ENCODE measurements around the gene SLC41A2.

Gene SLC41A2

DNA sequence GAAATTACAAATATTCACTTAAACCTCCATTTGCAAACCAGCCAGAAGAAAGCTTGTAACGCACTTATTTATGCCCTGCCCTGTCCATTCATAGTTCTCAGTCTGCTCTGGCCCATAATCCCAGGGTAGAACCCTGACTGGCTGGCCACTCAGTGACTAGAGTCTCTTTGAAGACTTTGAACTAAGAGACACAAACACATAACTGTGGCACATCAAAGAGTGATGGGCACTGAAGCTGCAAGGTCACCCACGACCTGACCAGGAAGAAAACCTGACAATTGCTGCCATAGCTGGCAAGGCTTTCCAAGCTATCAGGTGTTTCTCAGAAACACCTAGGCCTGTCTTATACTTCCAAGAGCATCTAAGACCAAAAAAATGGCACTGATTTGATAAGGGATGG is 28.7 kb downstream of the SLC41A2 start:
- H3K4me3 ChIP-seq (ENCODE audit: low read length) = no peak overlapping the region; the same call in 1 of the 2 replicates
- no peak for TF ChIP-seq ZNF274 (IDR thresholded peaks at IDR 0.05; ENCODE audit: low read depth, low read length)

DNA sequence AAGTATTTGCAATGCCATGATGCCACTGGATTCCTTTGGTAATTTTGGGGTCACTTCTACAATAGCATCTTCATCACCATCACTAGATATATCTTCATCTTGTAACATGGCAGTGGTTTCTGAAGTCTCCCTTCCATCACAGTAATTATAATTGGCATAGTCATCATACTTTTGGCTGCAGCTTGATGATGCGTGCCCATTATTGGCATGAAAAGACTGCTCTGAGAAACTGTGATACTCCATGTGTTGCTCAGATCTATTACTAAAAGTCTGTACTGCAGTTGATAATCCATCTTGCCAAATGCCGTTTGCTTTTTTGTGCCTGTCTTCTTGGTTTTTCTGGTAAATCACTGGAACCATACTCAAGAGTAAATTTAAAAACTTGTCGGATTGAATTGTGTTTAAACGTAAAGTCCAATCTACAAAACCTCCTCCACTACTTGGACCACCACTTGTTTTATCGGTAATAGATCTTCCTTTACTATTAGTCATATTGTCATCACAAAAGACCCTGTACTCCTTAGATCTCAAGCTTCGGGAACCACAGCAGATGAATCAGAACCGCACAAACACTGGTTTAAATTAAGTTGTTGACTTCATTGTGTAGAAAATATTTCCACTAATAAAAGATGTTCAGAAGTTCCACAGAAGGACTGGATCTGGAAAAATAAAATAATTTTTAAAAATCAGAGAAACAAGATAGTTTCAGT is 29.9 kb downstream of the SLC41A2 start:
- no peak overlapping the region for H3K4me3 ChIP-seq (ENCODE audit: low read length)
- no peak for TF ChIP-seq ZNF274 (IDR thresholded peaks at IDR 0.05; ENCODE audit: low read depth, low read length)

DNA sequence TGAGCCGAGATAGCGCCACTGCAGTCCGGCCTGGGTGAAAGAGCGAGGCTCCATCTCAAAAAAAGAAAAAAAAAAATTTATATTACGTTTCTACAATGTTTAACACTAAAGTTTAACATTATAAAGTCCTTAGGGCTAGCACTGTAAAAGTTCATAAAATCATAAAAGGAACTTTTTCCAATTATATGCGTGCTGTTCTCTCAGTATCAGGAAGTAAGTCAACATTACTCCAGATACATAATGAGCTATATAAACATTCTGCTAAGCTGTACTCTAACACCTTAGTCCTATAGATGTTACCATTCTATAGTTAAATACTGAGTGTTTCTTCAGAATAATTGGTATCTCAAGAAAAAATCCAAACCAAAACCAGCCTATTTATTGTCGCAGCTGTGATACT is 32.6 kb downstream of the SLC41A2 start:
- TF ChIP-seq ZNF274 (IDR thresholded peaks at IDR 0.05; ENCODE audit: low read depth, low read length) = no peak
- H3K4me3 ChIP-seq (ENCODE audit: low read length) = no peak overlapping the region

DNA sequence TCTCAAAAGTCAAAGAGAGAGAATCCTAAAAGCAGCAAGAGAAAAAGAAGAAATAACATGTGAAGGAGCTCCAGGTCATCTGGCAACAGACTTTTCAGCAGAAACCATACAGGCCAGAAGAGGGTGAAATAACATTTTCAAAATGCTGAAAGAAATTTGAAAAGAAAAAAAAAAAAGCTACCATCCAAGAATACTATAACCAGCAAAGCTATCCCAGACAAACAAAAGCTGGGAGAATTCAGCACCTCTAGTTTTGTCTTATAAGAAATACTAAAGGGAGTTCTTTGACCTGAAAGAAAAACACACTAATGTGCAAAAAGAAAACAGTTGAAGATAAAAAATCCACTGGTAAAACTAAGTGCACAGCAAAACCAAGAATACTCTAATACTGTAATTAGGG is 36.8 kb downstream of the SLC41A2 start:
- no peak for TF ChIP-seq ZNF274 (IDR thresholded peaks at IDR 0.05; ENCODE audit: low read depth, low read length)
- no peak overlapping the region for H3K4me3 ChIP-seq (ENCODE audit: low read length)

DNA sequence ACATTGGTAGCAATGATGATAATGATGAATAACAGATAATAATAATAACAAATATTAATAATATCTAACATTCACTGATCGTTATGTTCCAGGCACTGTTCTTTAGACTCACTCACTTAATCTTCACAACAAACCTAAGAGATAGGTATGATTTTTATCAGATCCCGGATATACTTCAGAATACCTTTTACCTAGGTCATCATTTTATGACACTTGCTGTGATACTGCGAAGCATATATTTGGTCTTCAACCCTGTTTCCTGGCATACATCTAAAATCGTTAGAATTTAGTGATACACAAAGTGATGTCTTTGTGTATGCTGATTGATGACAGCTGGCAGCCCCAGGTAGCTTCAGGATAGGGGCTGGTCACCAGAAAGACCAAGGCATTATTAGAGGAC is 46.1 kb downstream of the SLC41A2 start:
- H3K4me3 ChIP-seq (ENCODE audit: low read length) = no peak overlapping the region
- no peak for TF ChIP-seq ZNF274 (IDR thresholded peaks at IDR 0.05; ENCODE audit: low read depth, low read length)

DNA sequence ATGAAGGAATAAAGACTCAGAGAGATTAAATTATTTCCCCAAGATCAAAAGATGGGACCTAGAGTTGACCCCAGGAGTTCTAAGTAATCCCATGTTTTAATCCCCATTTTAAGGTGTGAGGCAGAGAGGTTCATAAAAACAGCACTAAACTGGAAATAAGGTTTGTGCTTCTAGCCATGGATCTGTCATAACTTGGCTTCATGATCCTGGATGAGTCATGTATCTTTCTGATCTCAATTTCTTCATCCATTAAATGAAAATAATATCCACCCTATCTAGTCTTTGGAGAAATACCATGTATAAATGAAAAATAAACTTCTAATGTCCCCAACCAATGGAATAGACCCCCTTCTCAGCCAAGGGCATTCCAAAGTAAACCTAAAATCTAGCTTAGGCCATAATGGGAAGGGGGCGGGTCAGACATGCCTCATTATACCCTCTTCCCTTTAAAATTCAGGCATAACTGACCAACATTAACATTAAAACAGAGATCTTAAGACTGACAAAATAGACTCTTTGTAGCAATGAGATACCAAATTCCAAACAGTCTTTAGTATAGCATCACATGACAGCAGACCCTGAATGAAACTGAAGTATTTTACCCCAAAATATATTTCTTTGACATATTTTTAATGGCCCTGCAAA is 47.8 kb downstream of the SLC41A2 start:
- H3K4me3 ChIP-seq (ENCODE audit: low read length) = no peak overlapping the region
- TF ChIP-seq ZNF274 (IDR thresholded peaks at IDR 0.05; ENCODE audit: low read depth, low read length) = no peak

DNA sequence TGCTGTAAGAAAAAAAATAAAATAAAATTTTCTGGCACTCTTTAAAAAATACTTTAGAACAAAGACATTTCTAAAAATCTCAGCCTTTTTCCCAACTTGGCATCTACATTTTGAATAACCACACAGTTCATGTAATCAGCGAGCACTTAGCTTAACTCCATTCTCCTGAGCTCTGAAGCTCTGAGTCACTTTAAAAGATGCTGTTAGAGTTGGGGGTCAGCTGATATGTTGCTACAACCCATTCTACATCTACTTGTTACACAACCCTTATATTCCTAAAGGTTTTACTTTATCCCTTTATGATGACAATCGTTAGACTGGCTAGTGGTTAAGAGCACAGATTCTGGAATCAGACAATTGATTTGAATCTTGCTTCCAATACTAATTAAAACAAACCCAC is 48.3 kb downstream of the SLC41A2 start:
- no peak overlapping the region for H3K4me3 ChIP-seq (ENCODE audit: low read length)
- TF ChIP-seq ZNF274 (IDR thresholded peaks at IDR 0.05; ENCODE audit: low read depth, low read length) = no peak

Data from GM08714 (cell line).